Mammary epithelial cell (primary cell): ENCODE measurements around the gene PMM1.
"Not testable (repeated sequence)": the region's sequence is repeated elsewhere in the genome, so short reads cannot be mapped to it uniquely, and the experiment has no call there.

Source experiments
- CTCF ChIP-seq, 2 donors: IDR thresholded peaks in 1 of 2; conservative IDR thresholded peaks in 1 of 2; 2 replicates each; pipeline ENCODE4 v1.5.1; 2011 to 2012; ENCODE audit warnings: inconsistent platforms in 2 of 2, low read length in 2 of 2, mild to moderate bottlenecking in 2 of 2, control low read depth in 1 of 2, low read depth in 1 of 2; ENCODE audit not compliant: insufficient read depth in 1 of 2; ENCODE audit errors: extremely low read depth in 1 of 2
- EZH2 ChIP-seq: IDR thresholded peaks from 2 replicates; pipeline ENCODE4 v1.6.1; 2012; ENCODE audit warnings: low read length, inconsistent platforms, borderline replicate concordance

GRCh38 chr22:41572305-41572704 is 17.3 kb downstream of the PMM1 start:
- TF ChIP-seq EZH2; CTCF (conservative IDR thresholded peaks at IDR 0.05 in 1 of 2, IDR thresholded peaks at IDR 0.05 in 1 of 2; ENCODE audit: extremely low read depth in 1 of 2, insufficient read depth in 1 of 2, low read depth in 1 of 2, low read length in 2 of 2): not testable (repeated sequence)
